ENCODE results near the gene METTL23.

GRCh38 chr17:76690596-76691280 is 35.9 kb upstream of the METTL23 start:
- TF ChIP-seq CTCF (IDR thresholded peaks at IDR 0.05): no peak
- TF ChIP-seq ZFX (IDR thresholded peaks at IDR 0.05; ENCODE audit: borderline replicate concordance): no peak
